Right atrium auricular region (tissue), 2 donors: Measurements from ENCODE around the gene CHCHD4. TPM values are rescaled to one million over a fixed set of nuclear protein-coding genes. Genes with fewer than 3 reads are reported as not detected.
A peak's percentile ranks its signal among the peaks of the same experiment; 100 is the strongest.

Experiments
- DNase-seq: peaks from one replicate; pipeline ENCODE4 v3.0.0-alpha.2; 2019; ENCODE audit warnings: low spot score
- H3K27ac ChIP-seq, 2 donors: fragments of 200-600 bp; sonication (generic); 1 replicate in 1 of 2; 2 replicates in 1 of 2; pipeline ENCODE4 v1.5.1; 2016 to 2019
- H3K27me3 ChIP-seq, 2 donors: fragments of 200-600 bp; sonication (generic); one replicate each; pipeline versions ENCODE4 v1.5.1 to v1.6.0; 2017 to 2019
- H3K36me3 ChIP-seq: fragments of 200-600 bp; sonication (generic); one replicate; pipeline ENCODE4 v1.5.1; 2016
- H3K4me1 ChIP-seq, 2 donors: fragments of 200-600 bp; sonication (generic); one replicate each; pipeline versions ENCODE4 v1.5.1 to v1.6.0; 2017 to 2019
- H3K4me3 ChIP-seq, 2 donors: fragments of 200-600 bp; sonication (generic); 1 replicate in 1 of 2; 2 replicates in 1 of 2; pipeline ENCODE4 v1.5.1; 2017 to 2019; ENCODE audit warnings: mild to moderate bottlenecking in 1 of 2, moderate library complexity in 1 of 2
- H3K9me3 ChIP-seq, 2 donors: fragments of 200-600 bp; sonication (generic); one replicate each; pipeline ENCODE4 v1.5.1; 2019
- CTCF ChIP-seq, 2 donors: fragments of 200-600 bp; sonication (generic); IDR thresholded peaks; one replicate each; pipeline ENCODE4 v1.5.1; 2019; ENCODE audit warnings: antibody characterized with exemption in 2 of 2
- total RNA-seq, 2 donors: library from RNA; depleted of rRNA; stranded (reverse); fragments of >200 nt; gene quantifications; one replicate each; pipeline ENCODE4 v1.1.0, GENCODE V29; 2016

CHCHD4 gene
- total RNA-seq, 2 donors from 2014 or later: 24.3 to 32.3 TPM

GRCh38 chr3:14126017-14126886 lies 1.6 kb upstream of the CHCHD4 start:
- DNase-seq: peak; percentile 42
- no peak for TF ChIP-seq CTCF (IDR thresholded peaks at IDR 0.05)
- Histone ChIP-seq H3K4me1 (peaks cover 0 to 42% of the 10 kb centered on the region in 2 donors), H3K4me3 (peak overlapping the region; percentile 82 to 86), H3K27me3 (no peaks in the 10 kb centered on the region), H3K9me3 (no peaks in the 10 kb centered on the region), H3K36me3 (peaks cover 36% of the 10 kb centered on the region), H3K27ac (peak overlapping the region; percentile 94 to 99)

- peaks cover 0 to 42% of the 10 kb centered on the region in 2 donors for H3K4me1 ChIP-seq
Measured at GRCh38 chr3:14125193-14126016, 735 bp upstream of the CHCHD4 start.

GRCh38 chr3:14124223-14124614 lies 451 bp downstream of the CHCHD4 start:
- no peak for TF ChIP-seq CTCF (IDR thresholded peaks at IDR 0.05)
- H3K9me3 ChIP-seq: no peaks in the 10 kb centered on the region
- H3K36me3 ChIP-seq: peaks cover 21% of the 10 kb centered on the region
- H3K4me3 ChIP-seq: peak overlapping the region; percentile 82 to 86
- DNase-seq: peak; percentile 75
- peak overlapping the region; percentile 94 to 99 for H3K27ac ChIP-seq
- H3K4me1 ChIP-seq: peaks cover 0 to 42% of the 10 kb centered on the region in 2 donors
- H3K27me3 ChIP-seq: no peaks in the 10 kb centered on the region

More at GRCh38 chr3:14125193-14126016, 735 bp upstream of the CHCHD4 start:
- Histone ChIP-seq H3K27ac (peak overlapping the region; percentile 94 to 99), H3K9me3 (no peaks in the 10 kb centered on the region), H3K27me3 (no peaks in the 10 kb centered on the region), H3K4me3 (peak overlapping the region; percentile 82 to 86), H3K36me3 (peaks cover 33% of the 10 kb centered on the region)
- DNase-seq: peak; percentile 93
- TF ChIP-seq CTCF (IDR thresholded peaks at IDR 0.05): no peak

GRCh38 chr3:14123308-14124222 lies 1.1 kb downstream of the CHCHD4 start:
- Histone ChIP-seq H3K36me3 (peaks cover 21% of the 10 kb centered on the region), H3K4me3 (peak overlapping the region; percentile 82 to 86), H3K9me3 (no peaks in the 10 kb centered on the region), H3K27ac (peak overlapping the region; percentile 94 to 99), H3K4me1 (peaks cover 0 to 42% of the 10 kb centered on the region in 2 donors), H3K27me3 (no peaks in the 10 kb centered on the region)
- no peak for TF ChIP-seq CTCF (IDR thresholded peaks at IDR 0.05)
- peak; percentile 28 for DNase-seq

- Histone ChIP-seq H3K27ac (no peak overlapping the region), H3K27me3 (no peaks in the 10 kb centered on the region), H3K4me1 (peaks cover 0 to 37% of the 10 kb centered on the region in 2 donors), H3K9me3 (no peaks in the 10 kb centered on the region), H3K36me3 (peaks cover 13% of the 10 kb centered on the region), H3K4me3 (no peak overlapping the region)
- no peak for TF ChIP-seq CTCF (IDR thresholded peaks at IDR 0.05)
- no peak for DNase-seq
Measured at GRCh38 chr3:14122301-14122700, 2.4 kb downstream of the CHCHD4 start.
